HG03571 (cell line): ENCODE measurements around the gene KCNT2.
"Not testable (repeated sequence)": the region's sequence is repeated elsewhere in the genome, so short reads cannot be mapped to it uniquely, and the experiment has no call there.

Source experiments
- ATAC-seq: cut with Tn5 transposase; IDR thresholded peaks from one replicate; pipeline ENCODE4 v1.9.1; 2021; ENCODE audit not compliant: unreplicated experiment

KCNT2 gene

DNA sequence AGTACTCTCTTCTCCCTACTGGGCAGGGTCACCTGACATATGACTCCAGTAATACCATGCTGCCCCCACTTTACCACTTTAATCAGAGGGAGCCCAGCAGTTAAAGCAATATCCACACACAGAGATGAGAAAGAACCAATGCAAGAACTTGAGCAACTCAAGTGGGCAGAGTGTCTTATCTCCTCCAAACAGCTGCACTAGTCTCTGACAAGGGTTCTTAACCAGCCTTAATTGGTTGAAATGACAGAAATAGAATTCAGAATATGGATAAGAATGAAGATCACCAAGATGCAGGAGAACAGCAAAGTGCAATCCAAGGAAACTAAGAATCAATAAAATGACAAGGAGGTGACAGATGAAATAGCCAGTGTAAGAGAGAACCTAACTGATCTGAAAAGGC is 91.0 kb downstream of the KCNT2 start:
- no peak for ATAC-seq

DNA sequence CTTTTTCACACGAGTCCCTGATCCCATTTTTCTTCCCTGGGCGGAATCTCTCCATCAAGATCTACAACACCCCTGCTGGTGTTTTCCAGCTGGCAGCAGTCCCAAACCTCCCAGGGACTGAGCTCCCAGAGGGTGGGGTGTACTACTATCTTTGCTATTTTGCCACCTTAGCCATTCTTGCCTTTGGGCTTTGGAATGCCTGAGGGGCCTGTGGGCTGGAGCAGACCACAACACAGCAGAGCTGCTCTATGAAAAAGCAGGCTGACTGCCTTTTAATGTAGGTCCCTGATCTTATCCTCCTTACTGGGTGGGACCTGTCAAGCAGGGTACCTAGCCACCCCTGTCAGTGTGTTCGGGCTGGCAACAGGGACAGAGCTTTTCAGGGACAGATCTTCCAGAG is 91.9 kb downstream of the KCNT2 start:
- no peak for ATAC-seq

DNA sequence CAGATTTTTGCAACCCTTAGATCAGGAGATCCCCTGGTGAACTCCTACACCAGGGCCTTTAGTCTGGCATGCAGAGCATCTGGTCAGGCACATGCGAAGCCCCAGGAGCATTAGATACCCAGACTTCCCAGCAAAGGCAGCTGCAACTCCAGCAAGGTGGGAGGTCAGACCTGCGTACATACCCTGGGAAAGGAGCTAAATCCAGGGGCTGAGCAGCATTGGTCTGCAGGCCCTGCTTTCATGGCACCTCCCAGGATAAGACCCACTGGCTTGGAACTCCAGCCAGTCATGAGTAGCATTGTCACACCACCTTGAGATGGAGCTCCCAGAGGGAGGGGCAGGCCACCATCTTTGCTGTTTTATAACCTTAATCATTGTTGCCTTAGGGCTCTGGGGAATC is 92.3 kb downstream of the KCNT2 start:
- no peak for ATAC-seq

DNA sequence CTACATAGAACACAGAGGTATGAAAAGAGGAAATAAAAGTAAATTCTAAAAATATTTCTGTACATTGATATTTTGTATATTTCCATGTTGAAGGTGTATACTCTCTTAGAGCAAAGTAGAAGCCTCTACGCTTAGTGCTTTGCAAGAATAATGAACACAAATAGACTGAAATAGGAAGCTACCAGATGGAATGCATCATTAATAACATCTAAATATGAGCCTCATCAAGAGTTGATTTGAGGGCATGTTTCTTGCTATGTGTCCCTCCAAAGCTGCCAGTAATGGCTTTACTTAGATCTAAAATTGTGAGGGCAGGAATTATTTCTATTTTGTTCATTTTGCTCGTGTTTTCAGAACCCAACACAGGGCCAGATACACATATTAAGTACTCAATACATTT is 94.4 kb downstream of the KCNT2 start:
- no peak for ATAC-seq

DNA sequence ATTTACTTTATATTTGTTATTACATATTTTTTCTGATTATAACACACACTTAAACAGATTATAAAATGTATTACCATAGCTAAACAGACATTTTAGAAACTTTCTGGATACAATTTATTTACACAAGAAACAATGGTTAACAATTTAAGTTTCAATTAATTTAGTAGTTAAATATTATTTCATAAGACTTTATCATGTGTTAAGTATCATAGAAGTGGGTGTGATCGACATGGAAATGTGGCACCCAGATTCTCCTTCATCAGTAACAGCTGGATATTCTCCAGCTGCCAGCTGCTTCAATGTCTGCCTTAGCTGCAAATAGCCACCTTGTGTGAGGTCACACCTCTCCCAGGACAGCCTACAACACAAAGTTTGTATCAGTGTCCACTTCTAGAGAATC is 97.8 kb downstream of the KCNT2 start:
- ATAC-seq = no peak

DNA sequence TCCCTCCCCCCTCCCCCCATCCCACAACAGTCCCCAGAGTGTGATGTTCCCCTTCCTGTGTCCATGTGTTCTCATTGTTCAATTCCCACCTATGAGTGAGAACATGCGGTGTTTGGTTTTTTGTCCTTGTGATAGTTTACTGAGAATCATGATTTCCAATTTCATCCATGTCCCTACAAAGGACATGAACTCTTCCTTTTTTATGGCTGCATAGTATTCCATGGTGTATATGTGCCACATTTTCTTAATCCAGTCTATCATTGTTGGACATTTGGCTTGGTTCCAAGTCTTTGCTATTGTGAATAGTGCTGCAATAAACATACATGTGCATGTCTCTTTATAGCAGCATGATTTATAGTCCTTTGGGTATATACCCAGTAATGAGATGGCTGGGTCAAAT is 104.0 kb downstream of the KCNT2 start:
- ATAC-seq = not testable (repeated sequence)

DNA sequence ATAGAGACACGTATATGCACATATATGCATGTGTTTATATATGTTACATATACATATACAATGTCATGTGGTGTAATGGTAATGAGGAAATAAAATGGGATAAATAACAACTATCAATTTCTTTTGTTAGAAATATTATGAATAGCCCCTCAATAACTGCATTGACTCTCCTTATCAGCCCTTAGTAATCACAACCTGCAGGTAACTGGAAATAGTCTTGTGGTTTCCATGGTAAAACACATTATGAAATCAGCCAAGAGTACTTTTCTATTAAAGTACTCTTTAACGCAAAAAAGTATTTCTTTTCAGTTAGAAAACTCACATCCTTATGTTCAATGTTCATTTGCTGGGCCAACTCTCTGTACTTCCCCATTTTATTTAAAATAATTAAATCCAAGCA is 105.8 kb downstream of the KCNT2 start:
- ATAC-seq = no peak

DNA sequence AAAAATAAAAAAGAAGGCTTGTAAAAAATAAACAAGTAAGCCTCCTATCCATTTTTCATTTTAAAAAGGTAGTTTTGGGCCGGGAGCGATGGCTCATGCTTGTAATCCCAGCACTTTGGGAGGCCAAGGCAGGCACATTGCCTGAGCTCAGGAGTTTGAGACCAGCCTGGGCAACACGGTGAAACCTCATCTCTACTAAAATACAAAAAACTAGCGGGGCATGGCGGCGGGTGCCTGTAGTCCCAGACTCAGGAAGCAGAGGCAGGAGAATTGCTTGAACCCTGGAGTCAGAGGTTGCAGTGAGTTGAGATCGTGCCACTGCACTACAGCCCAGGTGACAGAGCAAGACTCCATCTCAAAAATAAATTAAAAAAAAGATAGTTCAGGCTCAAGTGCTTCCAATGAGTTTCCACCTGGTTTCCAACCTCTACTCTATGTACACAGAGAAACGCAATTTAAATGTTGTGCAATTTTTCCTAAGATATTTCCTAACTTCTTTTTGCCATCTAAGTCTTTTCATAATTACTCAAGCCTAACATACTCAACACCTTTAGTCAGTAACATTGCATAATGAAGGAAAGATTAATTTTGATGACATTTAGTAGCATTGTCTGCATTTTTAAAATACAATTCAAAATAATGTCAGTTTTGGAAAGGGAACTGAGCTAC is 106.3 kb downstream of the KCNT2 start:
- ATAC-seq = no peak

DNA sequence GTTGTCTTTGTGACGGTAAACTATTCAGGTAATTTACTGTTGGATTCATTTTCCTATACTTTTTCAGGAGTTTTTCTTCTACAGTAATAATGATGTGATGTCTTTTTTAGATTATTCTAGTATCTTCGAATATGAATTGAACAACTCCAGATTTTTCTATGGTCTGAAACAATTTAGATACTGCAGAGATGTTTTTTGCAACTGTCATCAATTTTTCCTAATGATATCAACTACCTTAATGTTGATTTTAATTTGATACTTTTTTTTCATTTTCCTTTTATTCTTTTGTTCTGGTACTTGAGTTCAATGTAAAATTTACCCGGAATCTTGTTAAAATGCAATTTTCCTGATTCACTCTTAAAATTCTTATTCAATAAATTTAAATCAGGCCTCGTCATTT is 110.4 kb downstream of the KCNT2 start:
- no peak for ATAC-seq

DNA sequence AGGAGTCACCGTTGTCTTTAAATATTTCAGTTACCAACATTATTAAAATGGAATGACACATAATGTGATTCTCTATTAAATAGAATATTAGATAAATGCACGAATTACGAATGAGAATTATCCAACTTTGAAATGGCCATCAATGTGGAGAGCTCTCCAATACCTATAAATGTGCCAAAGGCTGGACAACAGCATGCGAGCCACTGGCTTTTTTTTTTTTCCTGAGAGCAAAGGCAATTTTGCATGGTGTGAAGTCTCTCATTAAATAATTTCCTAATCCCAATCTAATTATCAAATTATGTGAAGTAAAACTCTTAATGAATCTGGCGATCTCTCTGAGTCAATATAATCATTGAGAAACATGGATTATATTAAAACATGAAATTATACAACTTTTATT is 113.5 kb downstream of the KCNT2 start:
- no peak for ATAC-seq

DNA sequence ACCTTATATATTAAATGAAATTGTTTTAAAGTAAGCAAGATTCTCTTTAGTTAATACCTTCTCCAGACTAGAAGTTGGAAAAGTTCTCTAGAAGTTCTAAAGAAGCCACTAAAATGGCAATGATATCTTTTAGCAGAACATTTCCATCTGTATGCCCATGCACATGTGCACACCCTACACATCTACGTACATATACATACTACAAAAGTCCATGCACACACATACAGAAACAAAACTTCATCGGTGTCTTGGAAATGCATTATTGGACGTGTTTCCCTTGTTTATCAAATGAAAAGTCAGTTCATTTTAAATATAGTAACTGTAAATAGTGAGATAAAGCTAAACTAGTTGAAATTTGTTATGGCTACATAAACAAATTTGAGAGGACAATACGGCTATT is 114.4 kb downstream of the KCNT2 start:
- no peak for ATAC-seq

DNA sequence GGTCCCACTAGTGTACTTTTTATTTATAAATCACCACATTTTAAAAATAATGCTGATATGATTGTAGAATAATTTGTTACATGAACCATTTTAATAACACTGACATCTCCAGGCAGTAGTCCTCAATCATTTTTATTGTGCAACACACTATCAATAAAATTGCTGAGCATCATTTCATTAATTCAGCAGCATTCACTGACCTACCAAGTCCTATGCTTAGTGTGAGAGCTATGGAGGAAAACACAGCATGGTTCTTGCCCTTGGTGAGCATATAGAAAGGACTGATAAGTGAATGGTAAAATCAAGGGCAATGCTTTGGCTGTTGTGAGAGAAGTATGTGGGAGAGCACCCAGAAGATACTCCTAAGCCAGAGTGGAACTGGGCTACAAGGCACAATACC is 119.7 kb downstream of the KCNT2 start:
- no peak for ATAC-seq

DNA sequence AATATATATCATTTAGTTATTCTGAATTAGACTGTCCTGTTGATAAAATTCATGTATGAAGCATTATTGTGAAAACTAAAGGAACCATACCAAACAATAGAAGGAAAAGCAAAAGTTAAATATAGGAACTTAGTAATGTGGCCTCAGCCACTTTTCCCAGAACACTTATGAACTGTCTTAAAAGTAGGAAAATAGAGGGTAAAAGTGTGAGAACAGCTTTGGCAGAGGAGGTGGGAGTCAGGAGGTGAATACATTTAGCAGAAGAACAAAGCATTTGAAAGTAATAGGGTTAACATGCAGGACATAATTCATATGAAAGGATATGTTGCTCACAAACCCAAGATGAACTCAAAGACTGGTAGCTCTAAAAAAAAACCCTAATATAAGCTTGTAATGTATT is 121.9 kb downstream of the KCNT2 start:
- no peak for ATAC-seq

DNA sequence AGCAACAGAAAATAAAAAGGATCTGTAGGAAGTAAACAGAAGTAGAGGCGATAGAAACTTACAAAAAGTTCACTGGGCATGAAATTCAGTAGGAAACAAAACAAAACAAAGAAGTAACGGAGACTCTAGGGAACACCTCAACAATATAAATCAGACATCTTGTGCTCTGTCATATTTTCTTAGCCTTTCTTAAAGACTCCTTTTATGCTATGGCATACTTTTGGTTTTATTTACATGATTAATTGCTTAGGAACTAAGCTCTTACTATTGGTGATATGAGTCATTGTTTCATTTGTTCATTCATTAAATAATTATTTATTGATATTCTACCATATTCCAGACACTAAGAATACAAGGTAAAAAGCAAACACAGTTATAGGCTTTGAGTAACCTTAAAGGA is 126.6 kb downstream of the KCNT2 start:
- no peak for ATAC-seq

DNA sequence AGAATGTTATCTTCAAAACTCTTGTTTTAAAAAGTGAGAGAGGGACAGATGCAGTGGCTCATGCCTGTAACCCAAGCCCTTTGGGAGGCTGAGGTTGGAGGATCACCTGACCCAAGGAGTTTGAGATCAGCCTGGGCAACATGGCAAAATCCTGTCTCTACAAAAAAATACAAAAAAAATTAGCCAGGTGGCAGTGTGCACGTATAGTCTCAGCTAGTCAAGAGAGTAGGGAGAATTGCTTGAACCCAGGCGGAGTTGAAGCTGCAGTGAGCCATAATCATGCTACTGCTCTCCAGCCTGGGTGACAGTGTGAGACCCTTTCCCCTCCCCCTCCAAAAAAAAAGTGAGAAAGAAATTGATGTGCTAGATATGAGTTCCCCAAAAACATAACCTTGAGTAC is 131.0 kb downstream of the KCNT2 start:
- ATAC-seq = no peak

DNA sequence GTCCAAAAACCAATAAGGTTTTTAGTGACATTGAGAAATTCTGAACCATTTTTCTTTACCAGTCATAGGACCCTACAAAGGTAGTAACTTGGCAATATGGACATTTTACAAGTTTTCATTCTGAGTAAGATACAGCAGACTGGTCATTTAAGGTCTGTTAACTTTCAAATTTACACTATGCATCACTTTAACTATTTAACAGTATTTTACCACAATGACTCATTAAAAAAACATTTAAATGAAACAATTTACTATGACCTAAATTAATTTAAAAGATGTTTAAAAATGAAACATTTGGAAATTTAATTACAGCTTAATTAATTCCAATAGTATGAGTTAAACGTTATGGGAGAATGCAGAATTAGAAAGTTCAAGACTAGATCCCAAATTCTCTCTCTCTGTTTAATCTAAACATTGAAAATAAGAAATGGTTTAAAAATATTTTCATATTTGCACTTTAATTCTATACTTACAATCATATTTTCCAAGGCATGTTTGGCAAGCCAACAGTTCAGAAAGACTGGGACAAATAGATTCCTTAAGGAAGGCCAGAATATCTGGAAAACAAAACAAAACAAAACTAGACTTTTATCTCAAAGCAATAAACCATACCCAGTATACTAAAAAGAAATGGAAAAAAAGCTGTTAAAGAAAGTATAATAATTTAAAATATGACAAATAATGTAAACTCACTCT is 140.9 kb downstream of the KCNT2 start:
- no peak for ATAC-seq

DNA sequence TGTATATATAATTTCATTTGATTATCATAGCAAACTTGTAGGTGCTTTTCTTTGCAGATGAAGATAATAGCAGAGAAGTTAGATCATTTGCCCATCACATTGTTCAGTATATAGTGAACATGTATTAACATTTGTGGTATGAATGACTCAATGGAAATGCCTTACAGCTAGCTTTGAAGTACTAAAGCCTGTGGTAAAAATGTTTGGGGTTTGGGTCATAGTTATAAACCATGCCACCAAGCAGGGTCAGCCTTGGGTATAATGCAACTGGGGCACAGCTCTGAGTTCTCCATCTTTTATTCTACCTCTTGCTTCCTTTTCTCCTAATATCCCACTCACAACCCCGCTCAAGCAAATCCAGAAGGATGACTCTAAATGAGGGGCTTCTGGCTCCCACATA is 141.6 kb downstream of the KCNT2 start:
- no peak for ATAC-seq

DNA sequence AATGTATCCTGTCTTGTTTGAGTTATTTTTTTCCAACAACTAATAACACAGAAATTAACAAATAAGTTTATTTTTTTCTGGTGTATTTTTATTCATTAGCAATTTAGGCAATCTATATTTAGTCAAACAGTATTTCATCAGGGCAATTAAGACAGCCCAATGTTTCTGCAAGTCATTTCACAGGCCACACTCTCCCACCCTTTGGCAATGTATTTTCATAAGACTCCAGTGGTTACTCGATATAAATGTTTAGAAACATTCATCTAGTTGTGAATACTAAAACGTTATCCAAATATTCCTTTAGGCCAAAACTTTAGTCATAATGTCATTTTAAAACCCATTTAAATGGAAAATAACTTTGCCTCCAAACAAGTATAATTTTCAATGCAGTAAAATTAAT is 142.1 kb downstream of the KCNT2 start:
- no peak for ATAC-seq

DNA sequence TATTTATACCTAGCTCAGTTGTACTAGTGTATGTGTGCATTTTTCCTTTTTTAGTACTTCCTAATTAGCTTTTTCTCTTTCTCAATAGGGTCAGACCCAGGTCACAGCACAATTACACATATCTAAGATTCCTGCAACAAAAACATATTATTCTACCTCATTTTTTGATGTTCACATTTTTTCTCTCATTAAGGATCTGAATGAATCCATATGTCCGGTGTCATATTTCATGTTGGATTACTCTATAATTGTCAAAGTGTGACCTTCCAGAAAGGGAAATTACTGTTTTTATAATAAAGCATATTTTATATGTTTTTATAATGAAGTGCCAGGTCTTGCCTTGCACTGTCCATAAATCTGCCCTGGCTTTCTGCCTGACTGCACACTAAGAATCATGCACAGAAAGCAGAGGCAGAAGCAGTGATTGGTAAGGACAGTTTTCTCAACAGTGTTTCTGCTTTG is 143.7 kb downstream of the KCNT2 start:
- no peak for ATAC-seq

DNA sequence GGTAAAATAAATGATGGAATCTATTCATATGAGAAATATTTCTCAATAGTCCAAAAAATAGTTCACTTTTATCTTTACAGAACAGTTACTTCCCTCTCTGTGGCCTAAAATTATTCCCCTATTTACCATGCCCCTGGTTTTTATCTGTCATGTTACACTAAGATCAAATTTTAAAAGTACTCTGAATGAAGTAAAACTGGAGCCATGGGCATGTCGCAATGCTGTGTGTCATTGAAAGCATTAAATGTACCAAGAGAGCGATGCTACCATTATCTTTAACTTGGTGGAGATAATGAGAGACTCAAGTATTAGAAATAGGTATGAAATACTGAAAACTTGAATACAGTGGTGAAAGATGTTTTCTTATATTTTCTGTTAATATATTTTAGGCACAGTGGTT is 146.2 kb downstream of the KCNT2 start:
- no peak for ATAC-seq

DNA sequence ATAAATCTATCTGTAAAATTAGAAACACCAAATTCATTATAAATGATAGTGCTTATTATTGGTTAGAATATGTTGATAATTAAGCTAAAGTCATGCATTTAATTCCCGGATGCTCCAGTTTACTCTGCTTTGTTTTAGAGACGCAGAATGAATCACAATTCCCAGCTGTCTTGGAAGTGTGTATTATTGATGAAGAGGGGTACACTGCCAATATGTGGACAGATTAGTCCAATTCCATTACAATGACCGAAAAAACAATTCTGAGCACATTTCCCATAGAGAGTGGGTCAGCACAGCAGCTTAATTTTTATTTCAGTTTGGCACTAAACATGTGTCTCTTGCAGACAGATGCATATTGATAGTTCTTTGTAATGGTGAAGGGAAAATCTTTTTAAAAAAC is 146.7 kb downstream of the KCNT2 start:
- no peak for ATAC-seq

DNA sequence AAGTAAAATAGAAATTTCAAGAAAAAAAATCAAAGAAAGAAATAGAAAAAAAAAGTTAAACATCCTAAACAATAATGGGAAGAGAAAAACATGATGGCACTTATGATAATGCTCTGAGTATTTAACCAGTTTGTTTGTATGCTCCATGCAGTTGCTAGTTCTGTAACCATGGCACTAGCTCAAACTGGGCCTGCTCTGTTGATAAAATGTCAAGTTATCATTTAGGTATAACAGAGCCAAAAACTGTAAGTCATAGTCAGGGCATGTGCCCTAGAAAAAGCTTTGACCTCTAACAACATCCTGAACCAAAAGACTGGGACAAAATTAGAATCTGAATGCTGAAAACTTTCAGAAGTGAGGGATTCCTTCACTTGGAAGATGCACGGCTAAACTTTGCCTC is 148.9 kb downstream of the KCNT2 start:
- no peak for ATAC-seq

DNA sequence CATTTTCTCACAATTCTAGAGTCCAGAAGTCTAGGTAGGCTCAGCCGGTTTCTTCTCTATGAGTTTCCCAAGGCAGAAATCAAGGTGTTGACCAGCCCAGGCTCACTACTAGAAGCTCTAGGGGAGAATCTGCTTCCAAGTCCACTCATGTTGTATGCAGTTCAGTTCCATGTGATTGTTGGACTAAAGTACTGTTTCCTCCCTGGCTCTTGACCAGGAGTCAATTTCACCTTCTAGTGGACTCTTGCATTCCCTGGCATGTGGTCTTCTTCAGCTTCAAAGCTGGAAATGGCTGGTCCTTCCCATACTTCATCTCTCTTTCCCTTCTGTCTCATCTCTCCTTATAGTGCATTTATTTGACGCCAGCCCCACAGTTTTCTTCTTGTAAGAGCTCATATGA is 153.4 kb downstream of the KCNT2 start:
- no peak for ATAC-seq
